Measurements from ENCODE around the gene SUFU. TPM values are rescaled to one million over a fixed set of nuclear protein-coding genes. Genes with fewer than 3 reads are reported as not detected.

Gene SUFU
- total RNA-seq, 2 experiments from 2014 or later, result 8.2 to 10.0 TPM

GRCh38 chr10:102502337-102503151 is 1.2 kb upstream of the SUFU start, which contains the start of gene ACTR1A:
Gene ACTR1A, minus strand, starts transcription at chr10:102502712. Its CDS starts 65 bp downstream, at chr10:102502647.
- no peak within 1 kb of the TSS for H3K4me3 Mint-ChIP-seq
- no peak within 1 kb of the TSS for H3K27ac Mint-ChIP-seq
- intact Hi-C loops (cut with micrococcal nuclease), result loop anchor here (1.0 to 5.0 kb wide), 18 partner anchors 40 to 1506 kb away; partner anchors contain the start of genes ARL3, BORCS7, CNNM2 and CUEDC2
- POLR2A ChIA-PET, result interaction anchor here (0.8 to 3.4 kb wide), 2 partner anchors 81 to 143 kb away, joined by 3 to 14 read pairs; partner anchors contain the start of gene TRIM8
- H3K27me3 Mint-ChIP-seq, result no peaks in the 10 kb centered on the region
- peaks cover 28% of the 10 kb centered on the region for H3K4me1 Mint-ChIP-seq (ENCODE audit: low read depth)
- H3K9me3 Mint-ChIP-seq, result no peaks in the 10 kb centered on the region
- no peaks in the 10 kb centered on the region for H3K36me3 Mint-ChIP-seq
- CTCF ChIA-PET, result interaction anchor here (0.7 to 4.1 kb wide), 15 partner anchors 9 to 273 kb away, joined by 3 to 139 read pairs (median 4); partner anchors contain the start of gene TRIM8
- DNase-seq, result peak; percentile 96

GRCh38 chr10:102504179-102504975 is 605 bp downstream of the SUFU start:
- H3K27ac Mint-ChIP-seq, result peak overlapping the region; percentile 79
- POLR2A ChIA-PET, result interaction anchor here (0.6 to 3.4 kb wide), 7 partner anchors 39 to 412 kb away, joined by 3 to 14 read pairs (median 5); partner anchors contain the start of genes GBF1 and TRIM8

GRCh38 chr10:102504976-102505300 is 1.2 kb downstream of the SUFU start:
- no peak for DNase-seq
- intact Hi-C loops (cut with micrococcal nuclease), result loop anchor here (5.0 kb wide), 3 partner anchors 37 to 688 kb away; partner anchors contain the start of genes CNNM2 and OGA
- CTCF ChIA-PET, result interaction anchor here (0.8 to 4.1 kb wide), 11 partner anchors 27 to 1490 kb away, joined by 3 to 139 read pairs (median 5); partner anchors contain the start of genes ARL3 and WBP1L
- no peaks in the 10 kb centered on the region for H3K27me3 Mint-ChIP-seq
- peaks cover 18% of the 10 kb centered on the region for H3K4me1 Mint-ChIP-seq (ENCODE audit: low read depth)
- peaks cover 3% of the 10 kb centered on the region for H3K36me3 Mint-ChIP-seq
- H3K4me3 Mint-ChIP-seq, result peak overlapping the region; percentile 95
- POLR2A ChIA-PET, result interaction anchor here (0.7 to 3.4 kb wide), 5 partner anchors 39 to 260 kb away, joined by 3 to 14 read pairs (median 7); partner anchors contain the start of genes GBF1 and TRIM8
- H3K27ac Mint-ChIP-seq, result peak overlapping the region; percentile 79
- H3K9me3 Mint-ChIP-seq, result no peaks in the 10 kb centered on the region

More at GRCh38 chr10:102504179-102504975, 605 bp downstream of the SUFU start:
- H3K4me3 Mint-ChIP-seq, result peak overlapping the region; percentile 95
- CTCF ChIA-PET, result interaction anchor here (0.5 to 4.1 kb wide), 29 partner anchors 8 to 1490 kb away, joined by 3 to 139 read pairs (median 4); partner anchors contain the start of genes ARL3, C10orf95, NFKB2 and TRIM8
- H3K9me3 Mint-ChIP-seq, result no peaks in the 10 kb centered on the region
- peaks cover 1% of the 10 kb centered on the region for H3K36me3 Mint-ChIP-seq
- DNase-seq, result peak; percentile 46
- peaks cover 18% of the 10 kb centered on the region for H3K4me1 Mint-ChIP-seq (ENCODE audit: low read depth)
- no peaks in the 10 kb centered on the region for H3K27me3 Mint-ChIP-seq
- intact Hi-C loops (cut with micrococcal nuclease), result loop anchor here (5.0 kb wide), 3 partner anchors 38 to 687 kb away; partner anchors contain the start of genes CNNM2 and OGA

- H3K27ac Mint-ChIP-seq, result no peak overlapping the region
- POLR2A ChIA-PET, result interaction anchor here (1.9 to 3.4 kb wide), 2 partner anchors 140 to 261 kb away, joined by 7 to 14 read pairs; partner anchors contain the start of genes GBF1 and TRIM8
Observed at GRCh38 chr10:102505462-102506115, 1.8 kb downstream of the SUFU start.

GRCh38 chr10:102507521-102507920 is 3.7 kb downstream of the SUFU start:
- Mint-ChIP-seq H3K36me3 (peaks cover 8% of the 10 kb centered on the region), H3K27ac (no peak overlapping the region), H3K4me1 (ENCODE audit: low read depth) (peaks cover 27% of the 10 kb centered on the region), H3K9me3 (no peaks in the 10 kb centered on the region), H3K4me3 (no peak overlapping the region), H3K27me3 (no peaks in the 10 kb centered on the region)
- intact Hi-C loops (cut with micrococcal nuclease), result loop anchor here (1.0 kb wide), 1 partner anchor 91 kb away; no protein-coding TSS in a partner anchor
- ChIA-PET CTCF (interaction anchor here (1.3 to 3.0 kb wide), 2 partner anchors 25 to 76 kb away, joined by 3 to 18 read pairs; no protein-coding TSS in a partner anchor), POLR2A (interaction anchor here (0.6 kb wide), 1 partner anchor 900 kb away, joined by 3 read pairs; no protein-coding TSS in a partner anchor)
- DNase-seq, result no peak

More at GRCh38 chr10:102505462-102506115, 1.8 kb downstream of the SUFU start:
- Mint-ChIP-seq H3K36me3 (peaks cover 3% of the 10 kb centered on the region), H3K4me3 (peak overlapping the region; percentile 95), H3K4me1 (ENCODE audit: low read depth) (peaks cover 18% of the 10 kb centered on the region), H3K27me3 (no peaks in the 10 kb centered on the region), H3K9me3 (no peaks in the 10 kb centered on the region)
- intact Hi-C loops (cut with micrococcal nuclease), result no loop called here
- CTCF ChIA-PET, result interaction anchor here (0.8 to 4.1 kb wide), 4 partner anchors 27 to 276 kb away, joined by 3 to 139 read pairs (median 12); partner anchors contain the start of gene WBP1L
- no peak for DNase-seq

GRCh38 chr10:102508506-102508905 is 4.7 kb downstream of the SUFU start:
- H3K36me3 Mint-ChIP-seq, result peaks cover 8% of the 10 kb centered on the region
- no peaks in the 10 kb centered on the region for H3K27me3 Mint-ChIP-seq
- H3K27ac Mint-ChIP-seq, result no peak overlapping the region
- H3K4me3 Mint-ChIP-seq, result no peak overlapping the region
- H3K4me1 Mint-ChIP-seq (ENCODE audit: low read depth), result peaks cover 27% of the 10 kb centered on the region
- no peaks in the 10 kb centered on the region for H3K9me3 Mint-ChIP-seq
- CTCF ChIA-PET, result interaction anchor here (0.5 to 3.0 kb wide), 3 partner anchors 8 to 339 kb away, joined by 3 to 18 read pairs (median 3); no protein-coding TSS in a partner anchor
- DNase-seq, result no peak
- POLR2A ChIA-PET, result no interaction called here
- intact Hi-C loops (cut with micrococcal nuclease), result no loop called here

GRCh38 chr10:102509387-102509786 is 5.6 kb downstream of the SUFU start:
- Mint-ChIP-seq H3K4me3 (no peak overlapping the region), H3K27ac (no peak overlapping the region)
- POLR2A ChIA-PET, result no interaction called here

GRCh38 chr10:102511583-102512274 is 8.0 kb downstream of the SUFU start:
- H3K27ac Mint-ChIP-seq, result no peak overlapping the region

More at GRCh38 chr10:102509387-102509786, 5.6 kb downstream of the SUFU start:
- intact Hi-C loops (cut with micrococcal nuclease), result no loop called here
- Mint-ChIP-seq H3K4me1 (ENCODE audit: low read depth) (peaks cover 27% of the 10 kb centered on the region), H3K9me3 (no peaks in the 10 kb centered on the region), H3K27me3 (no peaks in the 10 kb centered on the region), H3K36me3 (peaks cover 12% of the 10 kb centered on the region)
- DNase-seq, result no peak
- CTCF ChIA-PET, result interaction anchor here (1.4 to 3.0 kb wide), 2 partner anchors 9 to 74 kb away, joined by 3 to 18 read pairs; no protein-coding TSS in a partner anchor

GRCh38 chr10:102514487-102515311 is 10.9 kb downstream of the SUFU start:
- Mint-ChIP-seq H3K4me3 (no peak overlapping the region), H3K4me1 (ENCODE audit: low read depth) (peaks cover 9% of the 10 kb centered on the region), H3K36me3 (peaks cover 13% of the 10 kb centered on the region), H3K27me3 (no peaks in the 10 kb centered on the region), H3K9me3 (no peaks in the 10 kb centered on the region), H3K27ac (no peak overlapping the region)
- ChIA-PET POLR2A (interaction anchor here (0.5 kb wide), 1 partner anchor 33 kb away, joined by 3 read pairs; no protein-coding TSS in a partner anchor), CTCF (interaction anchor here (1.5 kb wide), 1 partner anchor 69 kb away, joined by 6 read pairs; no protein-coding TSS in a partner anchor)
- no peak for DNase-seq
- intact Hi-C loops (cut with micrococcal nuclease), result no loop called here

More at GRCh38 chr10:102511583-102512274, 8.0 kb downstream of the SUFU start:
- DNase-seq, result no peak
- Mint-ChIP-seq H3K4me1 (ENCODE audit: low read depth) (peaks cover 12% of the 10 kb centered on the region), H3K36me3 (peaks cover 12% of the 10 kb centered on the region), H3K27me3 (no peaks in the 10 kb centered on the region), H3K4me3 (no peak overlapping the region), H3K9me3 (no peaks in the 10 kb centered on the region)
- intact Hi-C loops (cut with micrococcal nuclease), result no loop called here
- CTCF ChIA-PET, result interaction anchor here (1.0 to 1.4 kb wide), 3 partner anchors 8 to 72 kb away, joined by 4 to 9 read pairs (median 5); partner anchors contain the start of genes ACTR1A and SUFU
- POLR2A ChIA-PET, result no interaction called here

Measured in activated CD4-positive, alpha-beta memory T cell treated with anti-CD3 and anti-CD28 coated beads for 36 hours (primary cell).